Measurements from ENCODE around the gene TBCA. TPM values are rescaled to one million over a fixed set of nuclear protein-coding genes. Genes with fewer than 3 reads are reported as not detected.

Gene TBCA
- total and polyA plus RNA-seq, 2 experiments from 2014 or later: 117 to 814 TPM

DNA sequence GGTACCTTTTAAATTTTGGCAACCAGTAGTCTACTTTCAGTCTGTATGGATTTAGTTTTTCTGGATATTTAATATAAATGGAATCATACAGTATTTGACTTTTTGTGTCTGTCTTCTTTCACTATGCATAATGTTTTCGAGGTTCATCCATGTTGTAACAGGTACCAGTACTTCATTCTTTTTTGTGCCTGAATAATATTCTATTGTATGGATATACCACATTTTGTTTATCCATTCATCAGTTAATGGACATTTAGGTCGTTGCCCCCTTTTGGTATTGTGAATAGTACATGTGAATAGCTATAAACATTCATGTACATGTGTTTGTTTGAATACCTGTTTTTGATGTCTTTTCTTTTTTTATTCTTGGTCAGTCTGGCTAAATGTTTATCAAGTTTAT is 19.1 kb upstream of the TBCA start (continued):
- TF ChIP-seq, protein P1, sequence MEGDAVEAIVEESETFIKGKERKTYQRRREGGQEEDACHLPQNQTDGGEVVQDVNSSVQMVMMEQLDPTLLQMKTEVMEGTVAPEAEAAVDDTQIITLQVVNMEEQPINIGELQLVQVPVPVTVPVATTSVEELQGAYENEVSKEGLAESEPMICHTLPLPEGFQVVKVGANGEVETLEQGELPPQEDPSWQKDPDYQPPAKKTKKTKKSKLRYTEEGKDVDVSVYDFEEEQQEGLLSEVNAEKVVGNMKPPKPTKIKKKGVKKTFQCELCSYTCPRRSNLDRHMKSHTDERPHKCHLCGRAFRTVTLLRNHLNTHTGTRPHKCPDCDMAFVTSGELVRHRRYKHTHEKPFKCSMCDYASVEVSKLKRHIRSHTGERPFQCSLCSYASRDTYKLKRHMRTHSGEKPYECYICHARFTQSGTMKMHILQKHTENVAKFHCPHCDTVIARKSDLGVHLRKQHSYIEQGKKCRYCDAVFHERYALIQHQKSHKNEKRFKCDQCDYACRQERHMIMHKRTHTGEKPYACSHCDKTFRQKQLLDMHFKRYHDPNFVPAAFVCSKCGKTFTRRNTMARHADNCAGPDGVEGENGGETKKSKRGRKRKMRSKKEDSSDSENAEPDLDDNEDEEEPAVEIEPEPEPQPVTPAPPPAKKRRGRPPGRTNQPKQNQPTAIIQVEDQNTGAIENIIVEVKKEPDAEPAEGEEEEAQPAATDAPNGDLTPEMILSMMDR (conservative IDR thresholded peaks at IDR 0.05; ENCODE audit: low read depth in 2 of 2): no peak
- no peak for TF ChIP-seq JUNB (IDR thresholded peaks at IDR 0.05; ENCODE audit: unreplicated experiment)
- no peak for TF ChIP-seq CREB1 (CRISPR knock-in tag; IDR thresholded peaks at IDR 0.05; ENCODE audit: low read depth)
- TF ChIP-seq ZNF114 (CRISPR knock-in tag; IDR thresholded peaks at IDR 0.05): no peak
- TF ChIP-seq EZH2 (IDR thresholded peaks at IDR 0.05; ENCODE audit: low read depth, unreplicated experiment): no peak
- no peak for TF ChIP-seq STAT1 (IDR thresholded peaks at IDR 0.05; ENCODE audit: unreplicated experiment)

DNA sequence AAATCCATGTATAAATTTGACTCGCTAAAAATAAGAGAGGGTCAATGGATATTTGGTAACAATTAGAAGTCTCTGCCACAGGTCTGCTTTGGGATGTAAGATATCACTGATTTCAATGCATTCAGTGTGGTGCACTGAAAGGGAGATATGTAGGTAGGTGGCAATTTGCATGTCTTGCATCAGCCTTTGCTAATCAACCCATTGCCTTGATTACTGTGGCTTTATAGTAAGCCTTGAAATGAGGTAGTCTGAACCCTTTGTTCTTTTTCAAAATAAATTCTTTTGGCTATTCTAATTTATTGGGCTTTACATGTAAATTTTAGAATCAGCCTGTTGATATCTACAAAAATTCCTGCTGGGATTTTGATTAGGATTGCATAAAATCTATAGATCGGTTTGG is 15.8 kb upstream of the TBCA start:
- no peaks in the 10 kb centered on the region for H3F3A ChIP-seq (replicated peaks; ENCODE audit: low read depth)
- no peak overlapping the region for H3K4me3 ChIP-seq
- no peak overlapping the region for H2AFZ ChIP-seq
- Mint-ChIP-seq H3K27ac (no peak overlapping the region), H3K9me3 (peaks cover 13% of the 10 kb centered on the region), H3K4me1 (peaks cover 8% of the 10 kb centered on the region), H3K4me3 (no peak overlapping the region), H3K27me3 (ENCODE audit: insufficient read depth, low read depth, poor library complexity) (no peaks in the 10 kb centered on the region), H3K36me3 (ENCODE audit: low read depth) (peaks cover 8% of the 10 kb centered on the region)
- DNase-seq (ENCODE audit: low spot score): no peak
- H3K36me3 ChIP-seq (ENCODE audit: insufficient read depth): no peaks in the 10 kb centered on the region
- H3K4me1 ChIP-seq (ENCODE audit: insufficient read depth): no peaks in the 10 kb centered on the region
- H3K9me2 ChIP-seq (ENCODE audit: insufficient read depth): no peaks in the 10 kb centered on the region
- no peak overlapping the region for H3K27ac ChIP-seq (ENCODE audit: low read depth)
- no peaks in the 10 kb centered on the region for H4K20me1 ChIP-seq (replicated peaks; ENCODE audit: insufficient read depth)
- H3K27me3 ChIP-seq (ENCODE audit: insufficient read depth): no peaks in the 10 kb centered on the region
- no peaks in the 10 kb centered on the region for H3K79me2 ChIP-seq (replicated peaks; ENCODE audit: insufficient read depth)
- no peak for ATAC-seq
- no peak overlapping the region for H3K4me2 ChIP-seq
- TF ChIP-seq JUNB (IDR thresholded peaks at IDR 0.05; ENCODE audit: unreplicated experiment) (no peak), POLR2AphosphoS5 (IDR thresholded peaks at IDR 0.05; ENCODE audit: low read depth) (no peak), EZH2phosphoT487 (IDR thresholded peaks at IDR 0.05; ENCODE audit: unreplicated experiment) (no peak), ZNF114 (CRISPR knock-in tag; IDR thresholded peaks at IDR 0.05) (no peak), CREB1 (CRISPR knock-in tag; IDR thresholded peaks at IDR 0.05; ENCODE audit: low read depth) (no peak), STAT1 (IDR thresholded peaks at IDR 0.05; ENCODE audit: unreplicated experiment) (no peak), NANOG (IDR thresholded peaks at IDR 0.05; ENCODE audit: borderline replicate concordance) (no peak), EZH2 (IDR thresholded peaks at IDR 0.05; ENCODE audit: low read depth, unreplicated experiment) (no peak), ZNF331 (CRISPR knock-in tag; IDR thresholded peaks at IDR 0.05; ENCODE audit: low read depth) (no peak)
- TF ChIP-seq, protein P2, sequence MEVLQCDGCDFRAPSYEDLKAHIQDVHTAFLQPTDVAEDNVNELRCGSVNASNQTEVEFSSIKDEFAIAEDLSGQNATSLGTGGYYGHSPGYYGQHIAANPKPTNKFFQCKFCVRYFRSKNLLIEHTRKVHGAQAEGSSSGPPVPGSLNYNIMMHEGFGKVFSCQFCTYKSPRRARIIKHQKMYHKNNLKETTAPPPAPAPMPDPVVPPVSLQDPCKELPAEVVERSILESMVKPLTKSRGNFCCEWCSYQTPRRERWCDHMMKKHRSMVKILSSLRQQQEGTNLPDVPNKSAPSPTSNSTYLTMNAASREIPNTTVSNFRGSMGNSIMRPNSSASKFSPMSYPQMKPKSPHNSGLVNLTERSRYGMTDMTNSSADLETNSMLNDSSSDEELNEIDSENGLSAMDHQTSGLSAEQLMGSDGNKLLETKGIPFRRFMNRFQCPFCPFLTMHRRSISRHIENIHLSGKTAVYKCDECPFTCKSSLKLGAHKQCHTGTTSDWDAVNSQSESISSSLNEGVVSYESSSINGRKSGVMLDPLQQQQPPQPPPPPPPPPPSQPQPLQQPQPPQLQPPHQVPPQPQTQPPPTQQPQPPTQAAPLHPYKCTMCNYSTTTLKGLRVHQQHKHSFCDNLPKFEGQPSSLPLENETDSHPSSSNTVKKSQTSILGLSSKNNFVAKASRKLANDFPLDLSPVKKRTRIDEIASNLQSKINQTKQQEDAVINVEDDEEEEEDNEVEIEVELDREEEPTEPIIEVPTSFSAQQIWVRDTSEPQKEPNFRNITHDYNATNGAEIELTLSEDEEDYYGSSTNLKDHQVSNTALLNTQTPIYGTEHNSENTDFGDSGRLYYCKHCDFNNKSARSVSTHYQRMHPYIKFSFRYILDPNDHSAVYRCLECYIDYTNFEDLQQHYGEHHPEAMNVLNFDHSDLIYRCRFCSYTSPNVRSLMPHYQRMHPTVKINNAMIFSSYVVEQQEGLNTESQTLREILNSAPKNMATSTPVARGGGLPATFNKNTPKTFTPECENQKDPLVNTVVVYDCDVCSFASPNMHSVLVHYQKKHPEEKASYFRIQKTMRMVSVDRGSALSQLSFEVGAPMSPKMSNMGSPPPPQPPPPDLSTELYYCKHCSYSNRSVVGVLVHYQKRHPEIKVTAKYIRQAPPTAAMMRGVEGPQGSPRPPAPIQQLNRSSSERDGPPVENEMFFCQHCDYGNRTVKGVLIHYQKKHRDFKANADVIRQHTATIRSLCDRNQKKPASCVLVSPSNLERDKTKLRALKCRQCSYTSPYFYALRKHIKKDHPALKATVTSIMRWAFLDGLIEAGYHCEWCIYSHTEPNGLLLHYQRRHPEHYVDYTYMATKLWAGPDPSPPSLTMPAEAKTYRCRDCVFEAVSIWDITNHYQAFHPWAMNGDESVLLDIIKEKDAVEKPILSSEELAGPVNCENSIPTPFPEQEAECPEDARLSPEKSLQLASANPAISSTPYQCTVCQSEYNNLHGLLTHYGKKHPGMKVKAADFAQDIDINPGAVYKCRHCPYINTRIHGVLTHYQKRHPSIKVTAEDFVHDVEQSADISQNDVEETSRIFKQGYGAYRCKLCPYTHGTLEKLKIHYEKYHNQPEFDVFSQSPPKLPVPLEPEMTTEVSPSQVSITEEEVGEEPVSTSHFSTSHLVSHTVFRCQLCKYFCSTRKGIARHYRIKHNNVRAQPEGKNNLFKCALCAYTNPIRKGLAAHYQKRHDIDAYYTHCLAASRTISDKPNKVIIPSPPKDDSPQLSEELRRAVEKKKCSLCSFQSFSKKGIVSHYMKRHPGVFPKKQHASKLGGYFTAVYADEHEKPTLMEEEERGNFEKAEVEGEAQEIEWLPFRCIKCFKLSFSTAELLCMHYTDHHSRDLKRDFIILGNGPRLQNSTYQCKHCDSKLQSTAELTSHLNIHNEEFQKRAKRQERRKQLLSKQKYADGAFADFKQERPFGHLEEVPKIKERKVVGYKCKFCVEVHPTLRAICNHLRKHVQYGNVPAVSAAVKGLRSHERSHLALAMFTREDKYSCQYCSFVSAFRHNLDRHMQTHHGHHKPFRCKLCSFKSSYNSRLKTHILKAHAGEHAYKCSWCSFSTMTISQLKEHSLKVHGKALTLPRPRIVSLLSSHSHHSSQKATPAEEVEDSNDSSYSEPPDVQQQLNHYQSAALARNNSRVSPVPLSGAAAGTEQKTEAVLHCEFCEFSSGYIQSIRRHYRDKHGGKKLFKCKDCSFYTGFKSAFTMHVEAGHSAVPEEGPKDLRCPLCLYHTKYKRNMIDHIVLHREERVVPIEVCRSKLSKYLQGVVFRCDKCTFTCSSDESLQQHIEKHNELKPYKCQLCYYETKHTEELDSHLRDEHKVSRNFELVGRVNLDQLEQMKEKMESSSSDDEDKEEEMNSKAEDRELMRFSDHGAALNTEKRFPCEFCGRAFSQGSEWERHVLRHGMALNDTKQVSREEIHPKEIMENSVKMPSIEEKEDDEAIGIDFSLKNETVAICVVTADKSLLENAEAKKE (CRISPR knock-in tag; IDR thresholded peaks at IDR 0.05): no peak
- TF ChIP-seq, protein P3, sequence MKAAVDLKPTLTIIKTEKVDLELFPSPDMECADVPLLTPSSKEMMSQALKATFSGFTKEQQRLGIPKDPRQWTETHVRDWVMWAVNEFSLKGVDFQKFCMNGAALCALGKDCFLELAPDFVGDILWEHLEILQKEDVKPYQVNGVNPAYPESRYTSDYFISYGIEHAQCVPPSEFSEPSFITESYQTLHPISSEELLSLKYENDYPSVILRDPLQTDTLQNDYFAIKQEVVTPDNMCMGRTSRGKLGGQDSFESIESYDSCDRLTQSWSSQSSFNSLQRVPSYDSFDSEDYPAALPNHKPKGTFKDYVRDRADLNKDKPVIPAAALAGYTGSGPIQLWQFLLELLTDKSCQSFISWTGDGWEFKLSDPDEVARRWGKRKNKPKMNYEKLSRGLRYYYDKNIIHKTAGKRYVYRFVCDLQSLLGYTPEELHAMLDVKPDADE (IDR thresholded peaks at IDR 0.05): no peak
- TF ChIP-seq, protein P4, sequence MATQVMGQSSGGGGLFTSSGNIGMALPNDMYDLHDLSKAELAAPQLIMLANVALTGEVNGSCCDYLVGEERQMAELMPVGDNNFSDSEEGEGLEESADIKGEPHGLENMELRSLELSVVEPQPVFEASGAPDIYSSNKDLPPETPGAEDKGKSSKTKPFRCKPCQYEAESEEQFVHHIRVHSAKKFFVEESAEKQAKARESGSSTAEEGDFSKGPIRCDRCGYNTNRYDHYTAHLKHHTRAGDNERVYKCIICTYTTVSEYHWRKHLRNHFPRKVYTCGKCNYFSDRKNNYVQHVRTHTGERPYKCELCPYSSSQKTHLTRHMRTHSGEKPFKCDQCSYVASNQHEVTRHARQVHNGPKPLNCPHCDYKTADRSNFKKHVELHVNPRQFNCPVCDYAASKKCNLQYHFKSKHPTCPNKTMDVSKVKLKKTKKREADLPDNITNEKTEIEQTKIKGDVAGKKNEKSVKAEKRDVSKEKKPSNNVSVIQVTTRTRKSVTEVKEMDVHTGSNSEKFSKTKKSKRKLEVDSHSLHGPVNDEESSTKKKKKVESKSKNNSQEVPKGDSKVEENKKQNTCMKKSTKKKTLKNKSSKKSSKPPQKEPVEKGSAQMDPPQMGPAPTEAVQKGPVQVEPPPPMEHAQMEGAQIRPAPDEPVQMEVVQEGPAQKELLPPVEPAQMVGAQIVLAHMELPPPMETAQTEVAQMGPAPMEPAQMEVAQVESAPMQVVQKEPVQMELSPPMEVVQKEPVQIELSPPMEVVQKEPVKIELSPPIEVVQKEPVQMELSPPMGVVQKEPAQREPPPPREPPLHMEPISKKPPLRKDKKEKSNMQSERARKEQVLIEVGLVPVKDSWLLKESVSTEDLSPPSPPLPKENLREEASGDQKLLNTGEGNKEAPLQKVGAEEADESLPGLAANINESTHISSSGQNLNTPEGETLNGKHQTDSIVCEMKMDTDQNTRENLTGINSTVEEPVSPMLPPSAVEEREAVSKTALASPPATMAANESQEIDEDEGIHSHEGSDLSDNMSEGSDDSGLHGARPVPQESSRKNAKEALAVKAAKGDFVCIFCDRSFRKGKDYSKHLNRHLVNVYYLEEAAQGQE (IDR thresholded peaks at IDR 0.05; ENCODE audit: unreplicated experiment): no peak
